Vagina (tissue), 2 donors: ENCODE results near the gene MRTFB.

ENCODE experiments used
- POLR2A ChIP-seq, 2 donors: fragments of 450-650 bp; IDR thresholded peaks; one replicate each; pipeline ENCODE4 v1.6.1; 2017; ENCODE audit warnings: antibody characterized with exemption in 2 of 2, mild to moderate bottlenecking in 2 of 2, moderate library complexity in 2 of 2
- POLR2AphosphoS5 ChIP-seq, 2 donors: sonication (generic); formaldehyde crosslinking; IDR thresholded peaks; one replicate each; pipeline ENCODE4 v1.9.0; 2017; ENCODE audit warnings: antibody characterized with exemption in 2 of 2, mild to moderate bottlenecking in 2 of 2, low read depth in 1 of 2; ENCODE audit not compliant: insufficient read depth in 1 of 2
- TF ChIP-seq, protein P1 (sequence below), 3 experiments: fragments of 450-650 bp in 2 of 3; fragments of 200-600 bp in 1 of 3; sonication (generic) in 1 of 3; IDR thresholded peaks; one replicate each; pipeline ENCODE4 v1.5.1; 2017 to 2019; ENCODE audit warnings: antibody characterized with exemption in 3 of 3, mild to moderate bottlenecking in 2 of 3, moderate library complexity in 2 of 3

DNA sequence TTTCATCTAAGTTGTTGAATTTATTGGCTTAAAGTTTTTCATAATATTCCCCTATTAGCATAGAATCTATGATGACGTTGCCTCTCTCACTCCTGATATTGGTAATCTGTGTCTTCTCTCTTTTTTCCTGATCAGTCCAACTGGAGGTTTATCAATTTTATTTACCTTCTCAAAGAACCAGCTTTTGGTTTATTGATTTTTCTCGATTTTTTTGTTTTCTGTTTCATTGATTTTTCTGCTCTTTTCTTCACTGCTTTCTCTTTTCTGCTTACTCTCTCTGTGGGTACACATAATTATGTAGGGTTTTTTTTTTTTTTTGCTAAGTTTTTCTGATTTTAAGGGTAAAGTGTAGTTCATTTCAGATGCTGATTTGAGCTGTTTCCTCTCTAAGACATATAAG, 29.7 kb downstream of the MRTFB start:
- TF ChIP-seq, protein P1, sequence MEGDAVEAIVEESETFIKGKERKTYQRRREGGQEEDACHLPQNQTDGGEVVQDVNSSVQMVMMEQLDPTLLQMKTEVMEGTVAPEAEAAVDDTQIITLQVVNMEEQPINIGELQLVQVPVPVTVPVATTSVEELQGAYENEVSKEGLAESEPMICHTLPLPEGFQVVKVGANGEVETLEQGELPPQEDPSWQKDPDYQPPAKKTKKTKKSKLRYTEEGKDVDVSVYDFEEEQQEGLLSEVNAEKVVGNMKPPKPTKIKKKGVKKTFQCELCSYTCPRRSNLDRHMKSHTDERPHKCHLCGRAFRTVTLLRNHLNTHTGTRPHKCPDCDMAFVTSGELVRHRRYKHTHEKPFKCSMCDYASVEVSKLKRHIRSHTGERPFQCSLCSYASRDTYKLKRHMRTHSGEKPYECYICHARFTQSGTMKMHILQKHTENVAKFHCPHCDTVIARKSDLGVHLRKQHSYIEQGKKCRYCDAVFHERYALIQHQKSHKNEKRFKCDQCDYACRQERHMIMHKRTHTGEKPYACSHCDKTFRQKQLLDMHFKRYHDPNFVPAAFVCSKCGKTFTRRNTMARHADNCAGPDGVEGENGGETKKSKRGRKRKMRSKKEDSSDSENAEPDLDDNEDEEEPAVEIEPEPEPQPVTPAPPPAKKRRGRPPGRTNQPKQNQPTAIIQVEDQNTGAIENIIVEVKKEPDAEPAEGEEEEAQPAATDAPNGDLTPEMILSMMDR (IDR thresholded peaks at IDR 0.05), result no peak
- TF ChIP-seq POLR2A (IDR thresholded peaks at IDR 0.05) (no peak), POLR2AphosphoS5 (IDR thresholded peaks at IDR 0.05; ENCODE audit: insufficient read depth in 1 of 2, low read depth in 1 of 2) (no peak)
